DMS53 treated with DMSO at 0.1 percent for 48 hours (cell line): Measurements from ENCODE around the gene TNFSF13B.

ENCODE experiments used
- DNase-seq: peaks from one replicate; lab custom pipeline; 2025; ENCODE audit not compliant: unreplicated experiment; lab: John Stamatoyannopoulos, UW

The TNFSF13B gene

GRCh38 chr13:108346376-108346775, 76.9 kb downstream of the TNFSF13B start:
- DNase-seq, result no peak

GRCh38 chr13:108349269-108349668, 79.8 kb downstream of the TNFSF13B start:
- DNase-seq, result no peak

GRCh38 chr13:108350579-108350978, 81.1 kb downstream of the TNFSF13B start:
- no peak for DNase-seq

GRCh38 chr13:108352599-108352998, 83.1 kb downstream of the TNFSF13B start:
- DNase-seq, result no peak

- DNase-seq, result no peak
Measured at GRCh38 chr13:108357228-108357627, 87.7 kb downstream of the TNFSF13B start.
